ENCODE measurements around the gene SEM1.

DNA sequence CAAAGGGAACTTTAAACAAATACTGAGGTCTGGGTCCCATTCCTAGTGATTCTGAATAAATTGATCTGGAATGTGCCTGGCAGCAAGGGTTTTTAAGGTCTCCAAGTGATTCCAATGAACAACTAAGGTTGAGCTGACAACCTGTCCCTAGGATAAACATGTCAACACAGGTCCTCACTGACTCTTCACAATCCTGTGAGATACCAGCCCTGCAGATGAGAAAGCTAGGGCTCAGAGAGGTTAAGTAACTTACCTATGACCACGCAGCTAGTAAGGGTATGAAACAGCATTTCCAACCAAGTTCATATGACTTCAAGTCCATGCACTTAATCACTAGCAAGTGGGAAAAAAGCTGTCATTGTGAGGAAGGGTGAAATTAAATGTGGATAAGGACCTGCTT is 44.0 kb downstream of the SEM1 start:
- TF ChIP-seq CTCF (IDR thresholded peaks at IDR 0.05) (no peak), MAX (CRISPR knock-in tag; IDR thresholded peaks at IDR 0.05) (no peak), ETV6 (CRISPR knock-in tag; IDR thresholded peaks at IDR 0.05) (no peak), CBFB (CRISPR knock-in tag; IDR thresholded peaks at IDR 0.05; ENCODE audit: low read depth) (no peak)

Data from WTC11 (cell line).